Testis (tissue), 2 donors: Measurements from ENCODE around the gene CLEC11A.

Source experiments
- POLR2A ChIP-seq: fragments of 450-650 bp; IDR thresholded peaks from one replicate; pipeline ENCODE4 v1.6.1; 2017; ENCODE audit warnings: antibody characterized with exemption, mild to moderate bottlenecking, moderate library complexity
- TF ChIP-seq, protein P1 (sequence below), 3 experiments: fragments of 450-650 bp in 2 of 3; fragments of 200-600 bp in 1 of 3; sonication (generic) in 1 of 3; IDR thresholded peaks; one replicate each; pipeline ENCODE4 v1.5.1; 2016 to 2019; ENCODE audit warnings: antibody characterized with exemption in 3 of 3, mild to moderate bottlenecking in 2 of 3, moderate library complexity in 1 of 3

DNA sequence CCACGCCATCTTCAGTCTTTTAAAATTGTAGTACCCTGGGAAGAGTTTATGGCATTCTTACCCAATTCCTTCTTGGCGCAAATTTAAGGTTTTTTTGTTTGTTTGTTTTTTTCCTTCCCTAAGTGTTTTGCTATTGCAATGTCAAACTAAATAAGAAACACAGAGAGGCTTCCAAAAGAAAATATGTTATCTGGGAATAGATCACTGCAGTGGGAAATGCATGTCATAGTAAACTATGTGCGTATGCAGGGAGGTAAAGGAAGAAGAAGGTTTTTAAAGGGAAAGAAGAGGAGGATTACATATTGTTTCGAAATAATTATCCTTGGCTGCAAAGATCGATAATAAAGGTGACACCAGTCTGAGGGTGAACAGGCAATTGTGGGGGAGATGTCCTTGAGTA, 13.2 kb downstream of the CLEC11A start:
- TF ChIP-seq POLR2A = no peak
- TF ChIP-seq, protein P1, sequence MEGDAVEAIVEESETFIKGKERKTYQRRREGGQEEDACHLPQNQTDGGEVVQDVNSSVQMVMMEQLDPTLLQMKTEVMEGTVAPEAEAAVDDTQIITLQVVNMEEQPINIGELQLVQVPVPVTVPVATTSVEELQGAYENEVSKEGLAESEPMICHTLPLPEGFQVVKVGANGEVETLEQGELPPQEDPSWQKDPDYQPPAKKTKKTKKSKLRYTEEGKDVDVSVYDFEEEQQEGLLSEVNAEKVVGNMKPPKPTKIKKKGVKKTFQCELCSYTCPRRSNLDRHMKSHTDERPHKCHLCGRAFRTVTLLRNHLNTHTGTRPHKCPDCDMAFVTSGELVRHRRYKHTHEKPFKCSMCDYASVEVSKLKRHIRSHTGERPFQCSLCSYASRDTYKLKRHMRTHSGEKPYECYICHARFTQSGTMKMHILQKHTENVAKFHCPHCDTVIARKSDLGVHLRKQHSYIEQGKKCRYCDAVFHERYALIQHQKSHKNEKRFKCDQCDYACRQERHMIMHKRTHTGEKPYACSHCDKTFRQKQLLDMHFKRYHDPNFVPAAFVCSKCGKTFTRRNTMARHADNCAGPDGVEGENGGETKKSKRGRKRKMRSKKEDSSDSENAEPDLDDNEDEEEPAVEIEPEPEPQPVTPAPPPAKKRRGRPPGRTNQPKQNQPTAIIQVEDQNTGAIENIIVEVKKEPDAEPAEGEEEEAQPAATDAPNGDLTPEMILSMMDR (IDR thresholded peaks at IDR 0.05) = no peak
